Measurements from ENCODE around the gene CATSPERZ.

The CATSPERZ gene

GRCh38 chr11:64292460-64293254 lies 7.5 kb upstream of the CATSPERZ start:
- Histone ChIP-seq H3K36me3 (ENCODE audit: control insufficient read depth, insufficient read depth, low read length) (no peaks in the 10 kb centered on the region), H3K27ac (ENCODE audit: insufficient read depth, low read depth, low read length, poor library complexity, severe bottlenecking) (no peak overlapping the region), H3K27me3 (ENCODE audit: control insufficient read depth, insufficient read depth, low read length, poor library complexity, severe bottlenecking) (peaks cover 88% of the 10 kb centered on the region), H3K4me3 (ENCODE audit: insufficient read depth, low read depth, low read length) (no peak overlapping the region), H3K9me3 (ENCODE audit: control insufficient read depth, low read length) (no peaks in the 10 kb centered on the region), H3K4me1 (ENCODE audit: control insufficient read depth, insufficient read depth, low read length) (peaks cover 13% of the 10 kb centered on the region)
- WGBS, 2 experiments = 41% methylated on average over 42 of the region's 42 CpGs

- Histone ChIP-seq H3K4me3 (ENCODE audit: insufficient read depth, low read depth, low read length) (no peak overlapping the region), H3K27ac (ENCODE audit: insufficient read depth, low read depth, low read length, poor library complexity, severe bottlenecking) (no peak overlapping the region), H3K36me3 (ENCODE audit: control insufficient read depth, insufficient read depth, low read length) (no peaks in the 10 kb centered on the region), H3K27me3 (ENCODE audit: control insufficient read depth, insufficient read depth, low read length, poor library complexity, severe bottlenecking) (peaks cover 100% of the 10 kb centered on the region), H3K9me3 (ENCODE audit: control insufficient read depth, low read length) (no peaks in the 10 kb centered on the region), H3K4me1 (ENCODE audit: control insufficient read depth, insufficient read depth, low read length) (peaks cover 19% of the 10 kb centered on the region)
- WGBS, 2 experiments = 50 to 55% methylated on average over 3 of the region's 3 CpGs
Observed at GRCh38 chr11:64294774-64295173, 5.4 kb upstream of the CATSPERZ start.

- Histone ChIP-seq H3K9me3 (ENCODE audit: control insufficient read depth, low read length) (no peaks in the 10 kb centered on the region), H3K4me3 (ENCODE audit: insufficient read depth, low read depth, low read length) (no peak overlapping the region), H3K36me3 (ENCODE audit: control insufficient read depth, insufficient read depth, low read length) (no peaks in the 10 kb centered on the region), H3K27me3 (ENCODE audit: control insufficient read depth, insufficient read depth, low read length, poor library complexity, severe bottlenecking) (peaks cover 100% of the 10 kb centered on the region), H3K4me1 (ENCODE audit: control insufficient read depth, insufficient read depth, low read length) (peaks cover 27% of the 10 kb centered on the region), H3K27ac (ENCODE audit: insufficient read depth, low read depth, low read length, poor library complexity, severe bottlenecking) (no peak overlapping the region)
- WGBS, 2 experiments = 77 to 89% methylated on average over 2 to 3 of the region's 4 CpGs
Observed at GRCh38 chr11:64295760-64296159, 4.4 kb upstream of the CATSPERZ start.

- H3K4me3 ChIP-seq (ENCODE audit: insufficient read depth, low read depth, low read length) = no peak overlapping the region
- WGBS, 2 experiments = 46 to 58% methylated on average over 1 of the region's 1 CpG
- no peaks in the 10 kb centered on the region for H3K36me3 ChIP-seq (ENCODE audit: control insufficient read depth, insufficient read depth, low read length)
- peaks cover 26% of the 10 kb centered on the region for H3K4me1 ChIP-seq (ENCODE audit: control insufficient read depth, insufficient read depth, low read length)
- H3K9me3 ChIP-seq (ENCODE audit: control insufficient read depth, low read length) = no peaks in the 10 kb centered on the region
- H3K27me3 ChIP-seq (ENCODE audit: control insufficient read depth, insufficient read depth, low read length, poor library complexity, severe bottlenecking) = peaks cover 100% of the 10 kb centered on the region
- H3K27ac ChIP-seq (ENCODE audit: insufficient read depth, low read depth, low read length, poor library complexity, severe bottlenecking) = no peak overlapping the region
Observed at GRCh38 chr11:64296236-64296635, 3.9 kb upstream of the CATSPERZ start.

GRCh38 chr11:64296830-64297698 lies 3.1 kb upstream of the CATSPERZ start:
- peaks cover 21% of the 10 kb centered on the region for H3K4me1 ChIP-seq (ENCODE audit: control insufficient read depth, insufficient read depth, low read length)
- no peaks in the 10 kb centered on the region for H3K9me3 ChIP-seq (ENCODE audit: control insufficient read depth, low read length)
- no peaks in the 10 kb centered on the region for H3K36me3 ChIP-seq (ENCODE audit: control insufficient read depth, insufficient read depth, low read length)
- H3K4me3 ChIP-seq (ENCODE audit: insufficient read depth, low read depth, low read length) = no peak overlapping the region
- no peak overlapping the region for H3K27ac ChIP-seq (ENCODE audit: insufficient read depth, low read depth, low read length, poor library complexity, severe bottlenecking)
- 40 to 41% methylated on average over 34 of the region's 34 CpGs for WGBS, 2 experiments
- H3K27me3 ChIP-seq (ENCODE audit: control insufficient read depth, insufficient read depth, low read length, poor library complexity, severe bottlenecking) = peaks cover 100% of the 10 kb centered on the region

- Histone ChIP-seq H3K27me3 (ENCODE audit: control insufficient read depth, insufficient read depth, low read length, poor library complexity, severe bottlenecking) (peaks cover 95% of the 10 kb centered on the region), H3K9me3 (ENCODE audit: control insufficient read depth, low read length) (no peaks in the 10 kb centered on the region)
- WGBS, 2 experiments = 77 to 83% methylated on average over 18 of the region's 18 CpGs
Observed at GRCh38 chr11:64297699-64298358, 2.3 kb upstream of the CATSPERZ start.

GRCh38 chr11:64298966-64299846 lies 952 bp upstream of the CATSPERZ start:
- Histone ChIP-seq H3K36me3 (ENCODE audit: control insufficient read depth, insufficient read depth, low read length) (no peaks in the 10 kb centered on the region), H3K4me1 (ENCODE audit: control insufficient read depth, insufficient read depth, low read length) (peaks cover 14% of the 10 kb centered on the region), H3K27me3 (ENCODE audit: control insufficient read depth, insufficient read depth, low read length, poor library complexity, severe bottlenecking) (peaks cover 93% of the 10 kb centered on the region), H3K9me3 (ENCODE audit: control insufficient read depth, low read length) (no peaks in the 10 kb centered on the region), H3K27ac (ENCODE audit: insufficient read depth, low read depth, low read length, poor library complexity, severe bottlenecking) (no peak overlapping the region), H3K4me3 (ENCODE audit: insufficient read depth, low read depth, low read length) (peak overlapping the region; percentile 20)
- 7 to 8% methylated on average over 59 of the region's 60 CpGs for WGBS, 2 experiments

More at GRCh38 chr11:64297699-64298358, 2.3 kb upstream of the CATSPERZ start:
- H3K4me3 ChIP-seq (ENCODE audit: insufficient read depth, low read depth, low read length) = no peak overlapping the region
- no peak overlapping the region for H3K27ac ChIP-seq (ENCODE audit: insufficient read depth, low read depth, low read length, poor library complexity, severe bottlenecking)
- peaks cover 14% of the 10 kb centered on the region for H3K4me1 ChIP-seq (ENCODE audit: control insufficient read depth, insufficient read depth, low read length)
- no peaks in the 10 kb centered on the region for H3K36me3 ChIP-seq (ENCODE audit: control insufficient read depth, insufficient read depth, low read length)

- Histone ChIP-seq H3K27ac (ENCODE audit: insufficient read depth, low read depth, low read length, poor library complexity, severe bottlenecking) (no peak overlapping the region), H3K36me3 (ENCODE audit: control insufficient read depth, insufficient read depth, low read length) (no peaks in the 10 kb centered on the region), H3K27me3 (ENCODE audit: control insufficient read depth, insufficient read depth, low read length, poor library complexity, severe bottlenecking) (peaks cover 52% of the 10 kb centered on the region), H3K9me3 (ENCODE audit: control insufficient read depth, low read length) (no peaks in the 10 kb centered on the region), H3K4me1 (ENCODE audit: control insufficient read depth, insufficient read depth, low read length) (peaks cover 22% of the 10 kb centered on the region), H3K4me3 (ENCODE audit: insufficient read depth, low read depth, low read length) (no peak overlapping the region)
- 91 to 93% methylated on average over 13 of the region's 13 CpGs for WGBS, 2 experiments
Observed at GRCh38 chr11:64303109-64304031, 3.2 kb downstream of the CATSPERZ start.

GRCh38 chr11:64304032-64304315 lies 3.8 kb downstream of the CATSPERZ start:
- peaks cover 22% of the 10 kb centered on the region for H3K4me1 ChIP-seq (ENCODE audit: control insufficient read depth, insufficient read depth, low read length)
- H3K27me3 ChIP-seq (ENCODE audit: control insufficient read depth, insufficient read depth, low read length, poor library complexity, severe bottlenecking) = peaks cover 46% of the 10 kb centered on the region
- no peaks in the 10 kb centered on the region for H3K9me3 ChIP-seq (ENCODE audit: control insufficient read depth, low read length)
- no peaks in the 10 kb centered on the region for H3K36me3 ChIP-seq (ENCODE audit: control insufficient read depth, insufficient read depth, low read length)
- H3K27ac ChIP-seq (ENCODE audit: insufficient read depth, low read depth, low read length, poor library complexity, severe bottlenecking) = no peak overlapping the region
- H3K4me3 ChIP-seq (ENCODE audit: insufficient read depth, low read depth, low read length) = no peak overlapping the region
- WGBS, 2 experiments = 50 to 55% methylated on average over 5 of the region's 5 CpGs
